Activated CD4-positive, alpha-beta T cell treated with anti-CD3 and anti-CD28 coated beads, Interleukin-2, amount 10 ng/mL, durations not matched to agents 24 days and 14 days (primary cell): ENCODE measurements around the gene POTEI. TPM values are rescaled to one million over a fixed set of nuclear protein-coding genes. Genes with fewer than 3 reads are reported as not detected.
"Not testable (repeated sequence)": the region's sequence is repeated elsewhere in the genome, so short reads cannot be mapped to it uniquely, and the experiment has no call there.

Experiments used
- DNase-seq: peaks from one replicate; pipeline ENCODE4 v3.0.0; 2022
- H3K27ac Mint-ChIP-seq: one replicate; pipeline ENCODE4 v1.8.0; 2022; ENCODE audit warnings: mild to moderate bottlenecking, mixed read lengths
- H3K27me3 Mint-ChIP-seq: one replicate; pipeline ENCODE4 v1.8.0; 2022; ENCODE audit warnings: mixed read lengths
- H3K36me3 Mint-ChIP-seq: one replicate; pipeline ENCODE4 v1.8.0; 2022; ENCODE audit warnings: low read depth, mild to moderate bottlenecking, mixed read lengths
- H3K4me1 Mint-ChIP-seq: one replicate; pipeline ENCODE4 v1.8.0; 2021; ENCODE audit warnings: mixed read lengths
- H3K4me3 Mint-ChIP-seq: one replicate; pipeline ENCODE4 v1.8.0; 2022; ENCODE audit warnings: mild to moderate bottlenecking, moderate library complexity, mixed read lengths
- H3K9me3 Mint-ChIP-seq: one replicate; pipeline ENCODE4 v1.8.0; 2021; ENCODE audit warnings: mixed read lengths
- intact Hi-C: fragments of 100-400 bp; cut with micrococcal nuclease; formaldehyde crosslinking; loops from one replicate; pipeline ENCODE4 v1.15.1; 2023
- total RNA-seq: library from RNA; stranded (reverse); gene quantifications from 2 replicates; pipeline ENCODE4 v1.2.3, GENCODE V29; 2022

POTEI gene
- total RNA-seq, 1 donor from 2014 or later: not detected

DNA sequence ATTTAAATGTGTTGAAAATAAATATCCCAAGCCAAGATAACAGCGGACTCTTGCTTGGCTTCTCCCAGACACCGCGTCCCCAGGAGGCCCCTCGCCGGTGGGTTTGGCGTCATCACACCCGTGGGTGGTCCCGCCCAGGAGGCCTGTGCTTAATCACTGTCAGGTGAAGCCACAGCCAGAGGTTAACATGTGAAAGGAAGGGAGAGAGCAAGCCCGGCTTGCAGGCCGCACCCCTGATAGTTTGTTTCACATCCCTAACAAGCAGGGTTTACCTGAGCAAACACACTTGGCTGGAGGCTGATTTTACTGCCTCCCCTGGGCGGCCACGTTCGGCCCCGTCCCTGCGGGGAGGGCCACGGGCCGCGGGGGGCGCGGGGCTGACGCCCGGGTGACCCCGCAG lies 13.3 kb upstream of the POTEI start:
- H3K27ac Mint-ChIP-seq, H3K4me3 Mint-ChIP-seq, H3K36me3 Mint-ChIP-seq, H3K4me1 Mint-ChIP-seq, H3K27me3 Mint-ChIP-seq, intact Hi-C loops, DNase-seq, H3K9me3 Mint-ChIP-seq: not testable (repeated sequence)

DNA sequence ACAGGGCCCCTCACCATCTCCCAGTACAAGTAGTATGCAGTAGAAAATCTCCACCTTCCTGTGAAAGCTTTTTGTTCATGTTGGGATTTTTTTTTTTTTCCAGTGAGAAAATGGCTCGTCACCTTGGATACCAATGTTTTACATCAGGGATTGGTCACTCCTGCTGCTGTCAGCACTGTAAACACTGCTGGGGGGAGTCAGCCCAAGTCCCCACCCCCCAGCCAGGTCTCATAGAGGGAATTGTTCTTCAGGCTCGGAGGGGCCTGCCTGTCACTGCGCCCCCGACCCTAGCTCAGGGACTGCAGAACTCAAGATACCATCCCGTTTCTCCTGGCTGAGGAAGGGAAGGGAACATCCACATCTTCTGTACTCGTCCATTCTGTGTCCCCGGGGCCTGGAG lies 11.9 kb upstream of the POTEI start, which contains the start of gene CFC1B:
Gene CFC1B, plus strand, starts transcription at position 231 of the 400 bp plus-strand sequence. CDS start 263 bp downstream, outside the sequence.
- intact Hi-C loops, H3K4me3 Mint-ChIP-seq, H3K27me3 Mint-ChIP-seq, DNase-seq, H3K36me3 Mint-ChIP-seq, H3K9me3 Mint-ChIP-seq, H3K27ac Mint-ChIP-seq, H3K4me1 Mint-ChIP-seq: not testable (repeated sequence)

DNA sequence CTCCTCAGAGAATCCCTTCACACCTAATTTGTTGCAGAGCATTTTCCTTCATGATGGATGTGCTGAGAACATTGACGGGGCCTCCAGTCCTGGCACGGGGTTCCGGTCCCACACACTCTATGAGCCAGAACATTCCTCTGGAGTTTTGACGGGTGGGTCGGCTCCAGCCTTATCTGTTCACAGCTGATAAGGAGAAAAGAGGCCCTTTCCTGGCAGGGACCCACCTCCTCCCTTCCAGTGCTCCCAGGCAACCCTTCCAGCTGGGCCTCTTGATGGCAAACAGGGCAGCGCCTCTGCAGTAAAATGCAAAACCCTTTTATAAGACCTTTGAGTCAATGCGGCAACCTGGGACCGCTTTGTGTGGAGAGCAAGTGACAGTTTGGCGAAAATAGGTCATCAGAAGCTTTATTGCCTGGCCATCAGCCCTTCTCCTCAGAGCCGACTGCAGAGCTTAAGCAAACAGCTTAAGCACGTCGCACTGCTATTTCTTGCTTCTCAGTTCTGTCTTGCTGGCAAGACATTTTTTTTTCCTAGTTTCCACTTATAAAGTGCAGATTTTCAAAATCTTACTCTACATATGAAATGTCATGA lies 9.5 kb upstream of the POTEI start:
- H3K27ac Mint-ChIP-seq, DNase-seq, intact Hi-C loops, H3K27me3 Mint-ChIP-seq, H3K4me3 Mint-ChIP-seq, H3K9me3 Mint-ChIP-seq, H3K36me3 Mint-ChIP-seq, H3K4me1 Mint-ChIP-seq: not testable (repeated sequence)

DNA sequence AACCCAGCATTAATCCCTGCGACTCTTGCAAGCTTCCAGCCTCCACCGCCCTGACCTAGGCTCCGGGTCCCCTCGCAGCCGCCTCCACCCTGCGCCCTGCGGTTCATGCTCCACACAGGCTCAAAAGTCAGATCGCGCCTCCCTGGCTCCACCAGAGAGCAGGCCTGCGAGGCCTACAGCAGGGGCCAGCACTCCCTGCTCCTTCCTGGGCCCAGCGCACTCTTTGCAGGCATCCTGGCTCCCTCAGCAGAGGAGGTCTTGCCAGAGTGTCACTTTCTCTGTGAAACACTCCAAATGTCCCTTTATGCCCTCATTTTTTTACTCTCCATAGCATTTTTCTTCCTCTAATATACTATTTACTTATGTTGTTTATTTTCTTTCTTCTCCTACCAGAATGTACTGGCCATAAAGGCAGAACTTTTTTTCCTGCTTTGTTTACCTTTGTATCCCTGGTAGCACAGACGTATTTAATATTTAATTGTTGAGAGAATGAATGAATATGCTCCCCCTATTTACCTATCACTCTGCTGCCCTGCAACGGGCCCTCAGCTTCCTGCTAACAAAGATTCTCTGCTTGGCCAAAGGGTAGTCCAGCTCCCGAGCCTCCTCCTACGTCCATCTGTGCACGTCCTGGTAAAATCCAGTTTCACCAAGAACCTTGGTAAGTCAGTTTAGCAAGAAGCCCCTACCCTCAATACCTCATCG lies 2.8 kb upstream of the POTEI start:
- DNase-seq, H3K4me1 Mint-ChIP-seq, H3K36me3 Mint-ChIP-seq, H3K9me3 Mint-ChIP-seq, H3K27me3 Mint-ChIP-seq, intact Hi-C loops, H3K27ac Mint-ChIP-seq, H3K4me3 Mint-ChIP-seq: not testable (repeated sequence)

DNA sequence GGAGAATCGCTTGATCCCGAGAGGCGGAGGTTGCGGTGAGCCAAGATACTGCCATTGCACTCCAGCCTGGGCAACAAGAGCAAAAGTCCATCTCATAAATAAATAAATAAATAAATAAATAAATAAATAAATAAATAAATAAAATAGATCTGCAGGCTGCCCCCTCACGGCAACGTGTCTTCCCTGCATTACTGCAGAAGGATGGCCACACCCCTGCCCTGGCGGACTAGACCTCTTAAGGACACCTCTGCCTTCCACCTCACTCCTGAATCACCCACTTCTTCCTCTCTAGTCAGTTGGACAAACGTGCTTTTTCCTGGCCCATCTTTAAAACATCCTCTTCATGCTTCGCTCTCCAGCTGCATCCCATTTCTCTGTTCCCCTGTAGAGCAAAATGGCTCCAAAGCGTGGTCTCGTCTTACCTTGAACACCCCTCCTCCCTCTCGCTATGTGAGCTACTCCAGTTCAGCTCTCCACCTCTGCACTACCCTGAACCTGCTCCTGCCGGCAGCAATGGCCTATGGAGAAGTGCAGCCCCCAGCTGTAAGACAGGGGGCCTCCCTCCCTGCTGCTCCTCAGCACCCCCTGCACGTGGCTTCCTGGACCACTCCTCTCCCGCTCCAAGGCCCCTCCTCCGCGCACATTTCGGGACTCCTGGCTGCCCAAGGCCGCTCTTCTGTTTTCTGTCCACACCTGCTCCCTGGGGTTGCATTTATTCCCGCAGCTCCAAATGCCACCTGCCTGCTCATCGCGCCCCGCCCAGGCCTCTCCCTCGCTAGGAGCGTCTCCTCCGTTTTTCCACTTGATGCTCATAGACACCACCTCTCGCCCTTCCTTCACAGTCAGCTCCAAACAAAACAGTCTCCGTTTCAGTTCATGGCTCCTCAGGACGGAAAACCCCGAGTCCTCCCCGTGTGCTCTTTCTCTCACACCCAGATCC lies 1.9 kb upstream of the POTEI start:
- H3K27me3 Mint-ChIP-seq, DNase-seq, intact Hi-C loops, H3K36me3 Mint-ChIP-seq, H3K4me1 Mint-ChIP-seq, H3K9me3 Mint-ChIP-seq, H3K4me3 Mint-ChIP-seq, H3K27ac Mint-ChIP-seq: not testable (repeated sequence)

DNA sequence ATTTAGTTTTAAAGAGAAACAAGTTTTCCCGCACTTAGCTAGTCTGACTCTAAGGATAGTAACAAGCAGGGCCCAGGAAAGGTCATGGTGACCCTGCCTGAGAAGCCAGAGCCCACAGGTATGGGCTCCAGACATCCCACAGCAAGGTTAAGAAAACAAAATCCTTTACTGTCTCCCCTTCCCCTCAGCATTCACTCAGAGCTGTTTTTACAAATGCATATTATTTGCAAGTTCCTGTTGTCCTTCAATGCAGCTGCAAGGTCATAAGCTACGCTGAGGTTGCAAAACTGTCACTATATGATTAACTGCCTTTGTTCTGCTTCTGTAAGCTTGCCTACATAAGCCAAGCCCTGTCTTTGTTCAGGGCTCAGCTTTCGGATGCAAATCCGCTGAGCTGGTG lies 18.1 kb downstream of the POTEI start:
- H3K9me3 Mint-ChIP-seq, H3K36me3 Mint-ChIP-seq, H3K27me3 Mint-ChIP-seq, H3K4me3 Mint-ChIP-seq, H3K27ac Mint-ChIP-seq, DNase-seq, intact Hi-C loops, H3K4me1 Mint-ChIP-seq: not testable (repeated sequence)

DNA sequence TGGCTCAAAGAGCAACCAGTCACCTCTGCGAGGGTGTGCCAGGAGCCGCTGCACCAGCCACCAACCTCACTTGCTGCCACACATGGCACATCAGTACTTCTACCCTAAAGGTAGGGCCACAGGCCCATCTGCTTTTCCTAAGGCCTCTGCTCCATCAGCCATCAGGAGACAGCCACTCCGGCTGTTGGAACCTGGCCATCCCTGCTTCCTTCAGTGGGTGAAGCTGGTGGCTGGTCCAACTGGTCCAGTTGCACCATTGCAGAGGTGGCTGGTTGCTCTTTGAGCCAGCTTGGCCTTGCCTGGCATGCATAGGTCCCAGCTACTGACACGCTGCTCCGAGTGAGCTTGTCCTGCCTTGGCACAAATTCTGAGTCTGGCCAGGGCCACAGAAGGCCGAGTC lies 53.7 kb downstream of the POTEI start:
- H3K9me3 Mint-ChIP-seq, intact Hi-C loops, H3K27ac Mint-ChIP-seq, H3K4me1 Mint-ChIP-seq, H3K36me3 Mint-ChIP-seq, H3K4me3 Mint-ChIP-seq, H3K27me3 Mint-ChIP-seq, DNase-seq: not testable (repeated sequence)

DNA sequence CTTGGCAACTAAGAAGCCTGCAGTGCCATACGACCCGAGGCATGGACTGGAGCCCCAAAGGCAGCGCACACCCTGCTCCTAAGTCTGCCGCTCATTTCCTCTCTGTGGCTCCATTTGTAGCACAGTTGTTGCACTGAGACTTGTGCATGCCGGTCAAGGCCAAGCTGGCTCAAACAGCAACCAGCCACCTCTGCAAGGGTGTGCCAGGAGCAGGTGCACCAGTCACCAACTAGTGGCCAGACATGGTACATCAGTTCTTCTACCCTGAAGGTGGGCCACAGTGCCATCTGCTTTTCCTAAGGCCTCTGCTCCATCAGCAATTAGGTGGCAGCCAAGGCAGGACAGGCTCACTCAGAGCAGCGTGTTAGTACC lies 54.4 kb downstream of the POTEI start:
- H3K27me3 Mint-ChIP-seq, H3K36me3 Mint-ChIP-seq, DNase-seq, H3K9me3 Mint-ChIP-seq, H3K4me1 Mint-ChIP-seq, intact Hi-C loops, H3K27ac Mint-ChIP-seq, H3K4me3 Mint-ChIP-seq: not testable (repeated sequence)

DNA sequence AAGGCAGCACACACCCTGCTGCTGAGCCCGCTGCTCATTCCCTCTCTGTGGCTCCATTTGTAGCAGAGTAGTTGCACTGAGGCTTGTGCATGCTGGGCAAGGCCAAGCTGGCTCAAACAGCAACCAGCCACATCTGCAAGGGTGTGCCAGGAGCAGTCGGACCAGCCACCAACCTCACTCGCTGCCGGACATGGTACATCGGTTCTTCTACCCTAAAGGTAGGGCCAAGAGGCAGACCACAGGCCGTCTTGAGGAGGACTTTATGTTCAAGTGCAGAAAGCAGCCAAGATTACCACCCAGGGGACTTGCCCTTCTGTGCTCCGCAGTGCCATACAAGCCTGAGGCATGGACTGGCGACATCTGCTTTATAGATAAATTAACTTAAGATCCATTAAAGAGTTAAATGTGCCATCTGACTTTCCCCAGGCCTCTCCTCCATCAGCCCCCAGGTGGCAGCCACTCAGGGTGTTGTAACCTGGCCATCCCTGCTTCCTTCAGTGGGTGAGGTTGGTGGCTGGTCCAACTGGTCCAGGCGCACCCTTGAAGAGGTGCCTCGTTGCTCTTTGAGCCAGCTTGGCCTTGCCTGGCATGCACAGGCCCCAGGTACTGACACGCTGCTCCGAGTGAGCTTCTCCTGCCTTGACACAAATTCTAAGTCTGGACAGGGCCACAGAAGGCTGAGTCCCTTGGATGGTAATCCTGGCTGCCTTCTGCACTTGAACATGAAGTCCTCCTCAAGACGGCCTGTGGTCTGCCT lies 55.0 kb downstream of the POTEI start:
- H3K9me3 Mint-ChIP-seq, H3K4me3 Mint-ChIP-seq, DNase-seq, H3K27me3 Mint-ChIP-seq, H3K27ac Mint-ChIP-seq, H3K4me1 Mint-ChIP-seq, H3K36me3 Mint-ChIP-seq, intact Hi-C loops: not testable (repeated sequence)

DNA sequence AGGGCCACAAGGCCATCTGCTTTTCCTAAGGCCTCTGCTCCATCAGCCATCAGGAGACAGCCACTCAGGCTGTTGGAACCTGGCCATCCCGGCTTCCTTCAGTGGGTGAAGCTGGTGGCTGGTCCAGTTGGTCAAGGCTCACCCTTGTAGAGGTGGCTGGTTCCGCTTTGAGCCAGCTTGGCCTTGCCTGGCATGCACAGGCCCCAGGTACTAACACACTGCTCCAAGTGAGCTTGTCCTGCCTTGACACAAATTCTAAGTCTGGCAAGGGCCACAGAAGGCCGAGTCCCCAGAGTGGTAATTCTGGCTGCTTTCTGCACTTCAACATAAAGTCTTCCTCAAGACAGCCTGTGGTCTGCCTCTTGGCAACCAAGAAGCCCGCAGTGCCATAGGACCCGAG lies 56.2 kb downstream of the POTEI start:
- DNase-seq, H3K27ac Mint-ChIP-seq, H3K27me3 Mint-ChIP-seq, H3K9me3 Mint-ChIP-seq, H3K4me1 Mint-ChIP-seq, H3K4me3 Mint-ChIP-seq, intact Hi-C loops, H3K36me3 Mint-ChIP-seq: not testable (repeated sequence)

DNA sequence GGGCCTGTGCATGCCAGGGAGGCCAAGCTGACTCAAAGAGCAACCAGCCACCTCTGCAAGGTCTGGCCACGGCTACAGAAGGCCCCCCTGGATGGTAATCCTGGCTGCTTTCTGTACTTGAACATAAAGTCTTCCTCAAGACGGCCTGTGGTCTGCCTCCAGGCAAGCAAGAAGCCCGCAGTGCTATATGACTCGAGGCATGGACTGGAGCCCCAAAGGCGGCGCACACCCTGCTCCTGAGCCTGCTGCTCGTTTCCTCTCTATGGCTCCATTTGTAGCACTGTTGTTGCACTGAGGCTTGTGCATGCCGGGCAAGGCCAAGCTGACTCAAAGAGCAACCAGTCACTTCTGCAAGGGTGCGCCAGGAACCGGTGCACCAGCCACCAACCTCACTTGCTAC lies 57.3 kb downstream of the POTEI start:
- H3K9me3 Mint-ChIP-seq, H3K4me1 Mint-ChIP-seq, H3K27me3 Mint-ChIP-seq, H3K27ac Mint-ChIP-seq, H3K36me3 Mint-ChIP-seq, intact Hi-C loops, DNase-seq, H3K4me3 Mint-ChIP-seq: not testable (repeated sequence)

DNA sequence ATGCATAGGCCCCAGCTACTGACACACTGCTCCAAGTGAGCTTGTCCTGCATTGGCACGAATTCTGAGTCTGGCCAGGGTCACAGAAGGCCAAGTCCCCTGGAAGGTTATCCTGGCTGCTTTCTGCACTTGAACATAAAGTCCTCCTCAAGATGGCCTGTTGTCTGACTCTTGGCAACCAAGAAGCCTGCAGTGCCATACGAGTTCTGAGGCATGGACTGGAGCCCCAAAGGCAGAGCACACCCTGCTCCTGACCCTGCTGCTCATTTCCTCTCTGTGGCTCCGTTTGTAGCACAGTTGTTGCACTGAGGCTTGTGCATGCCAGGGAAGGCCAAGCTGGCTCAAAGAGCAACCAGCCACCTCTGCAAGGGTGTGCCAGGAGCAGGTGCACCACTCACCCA lies 57.9 kb downstream of the POTEI start:
- H3K36me3 Mint-ChIP-seq, intact Hi-C loops, H3K4me3 Mint-ChIP-seq, H3K9me3 Mint-ChIP-seq, DNase-seq, H3K4me1 Mint-ChIP-seq, H3K27me3 Mint-ChIP-seq, H3K27ac Mint-ChIP-seq: not testable (repeated sequence)

DNA sequence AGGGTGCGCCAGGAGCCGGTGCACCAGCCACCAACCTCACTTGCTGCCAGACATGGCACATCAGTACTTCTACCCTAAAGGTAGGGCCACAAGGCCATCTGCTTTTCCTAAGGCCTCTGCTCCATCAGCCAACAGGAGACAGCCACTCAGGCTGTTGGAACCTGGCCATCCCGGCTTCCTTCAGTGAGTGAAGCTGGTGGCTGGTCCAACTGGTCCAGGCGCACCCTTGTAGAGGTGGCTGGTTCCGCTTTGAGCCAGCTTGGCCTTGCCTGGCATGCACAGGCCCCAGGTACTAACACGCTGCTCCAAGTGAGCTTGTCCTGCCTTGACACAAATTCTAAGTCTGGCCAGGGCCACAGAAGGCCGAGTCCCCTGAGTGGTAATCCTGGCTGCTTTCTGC lies 58.8 kb downstream of the POTEI start:
- DNase-seq, H3K27ac Mint-ChIP-seq, H3K36me3 Mint-ChIP-seq, H3K4me3 Mint-ChIP-seq, intact Hi-C loops, H3K27me3 Mint-ChIP-seq, H3K4me1 Mint-ChIP-seq, H3K9me3 Mint-ChIP-seq: not testable (repeated sequence)

DNA sequence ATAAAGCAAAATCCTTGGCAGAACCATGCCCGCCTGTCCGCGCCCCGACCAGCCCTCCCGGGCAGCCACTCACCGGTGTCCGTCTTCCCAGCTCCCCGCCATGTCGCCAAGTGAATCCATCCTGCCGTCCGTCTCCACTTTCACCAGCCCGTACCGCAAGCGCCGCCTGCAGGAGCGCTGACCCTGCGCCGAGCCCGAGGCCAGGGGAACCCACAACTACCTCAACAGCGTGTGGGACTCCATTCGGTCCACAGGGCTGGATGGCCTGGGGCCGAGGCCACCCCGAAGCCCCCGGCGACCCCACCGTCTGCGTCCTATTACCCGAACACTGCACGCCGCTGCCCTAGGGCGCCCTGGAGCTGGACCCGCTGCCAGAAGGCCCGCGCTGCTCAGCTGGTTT lies 81.5 kb downstream of the POTEI start:
- DNase-seq: peak; percentile 73
- H3K27me3 Mint-ChIP-seq: peaks cover 14% of the 10 kb centered on the region
- peak overlapping the region; percentile 57 for H3K4me3 Mint-ChIP-seq
- H3K36me3 Mint-ChIP-seq, intact Hi-C loops, H3K9me3 Mint-ChIP-seq, H3K27ac Mint-ChIP-seq, H3K4me1 Mint-ChIP-seq: not testable (repeated sequence)
